GM12872 (cell line): Measurements from ENCODE around the gene ZBTB7B.

Experiments used
- TF ChIP-seq, protein P1 (sequence below): IDR thresholded peaks from 3 replicates; pipeline ENCODE4 v1.5.1; 2011; ENCODE audit warnings: low read depth, mild to moderate bottlenecking, low read length, moderate library complexity; ENCODE audit not compliant: insufficient read depth

Gene ZBTB7B

DNA sequence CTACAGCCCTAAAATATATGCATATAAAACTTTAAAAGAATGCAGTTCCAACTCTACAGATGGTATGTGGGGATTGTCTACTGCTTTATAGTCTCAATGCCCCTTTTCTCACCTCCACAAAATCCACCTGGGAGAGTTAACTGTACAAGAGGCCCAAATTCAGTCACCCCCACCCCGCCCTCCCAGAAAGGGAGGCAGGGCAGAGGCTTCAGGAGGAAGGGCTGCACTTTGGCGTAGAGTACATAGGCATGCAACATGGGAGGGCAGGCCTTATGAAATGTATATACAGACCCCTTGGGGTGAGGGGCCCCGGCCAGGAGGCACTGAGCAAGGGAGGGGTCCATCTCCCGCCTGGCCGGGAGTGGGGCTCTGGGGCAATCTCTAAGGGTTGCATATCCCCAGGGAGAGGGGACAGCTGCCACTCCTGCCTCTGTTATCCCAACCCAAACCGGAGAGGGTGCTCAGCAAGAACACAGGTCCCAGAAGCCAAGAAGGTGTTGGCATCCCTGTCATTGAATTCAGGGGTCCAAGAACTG is 39.7 kb upstream of the ZBTB7B start:
- TF ChIP-seq, protein P1, sequence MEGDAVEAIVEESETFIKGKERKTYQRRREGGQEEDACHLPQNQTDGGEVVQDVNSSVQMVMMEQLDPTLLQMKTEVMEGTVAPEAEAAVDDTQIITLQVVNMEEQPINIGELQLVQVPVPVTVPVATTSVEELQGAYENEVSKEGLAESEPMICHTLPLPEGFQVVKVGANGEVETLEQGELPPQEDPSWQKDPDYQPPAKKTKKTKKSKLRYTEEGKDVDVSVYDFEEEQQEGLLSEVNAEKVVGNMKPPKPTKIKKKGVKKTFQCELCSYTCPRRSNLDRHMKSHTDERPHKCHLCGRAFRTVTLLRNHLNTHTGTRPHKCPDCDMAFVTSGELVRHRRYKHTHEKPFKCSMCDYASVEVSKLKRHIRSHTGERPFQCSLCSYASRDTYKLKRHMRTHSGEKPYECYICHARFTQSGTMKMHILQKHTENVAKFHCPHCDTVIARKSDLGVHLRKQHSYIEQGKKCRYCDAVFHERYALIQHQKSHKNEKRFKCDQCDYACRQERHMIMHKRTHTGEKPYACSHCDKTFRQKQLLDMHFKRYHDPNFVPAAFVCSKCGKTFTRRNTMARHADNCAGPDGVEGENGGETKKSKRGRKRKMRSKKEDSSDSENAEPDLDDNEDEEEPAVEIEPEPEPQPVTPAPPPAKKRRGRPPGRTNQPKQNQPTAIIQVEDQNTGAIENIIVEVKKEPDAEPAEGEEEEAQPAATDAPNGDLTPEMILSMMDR, result no peak

DNA sequence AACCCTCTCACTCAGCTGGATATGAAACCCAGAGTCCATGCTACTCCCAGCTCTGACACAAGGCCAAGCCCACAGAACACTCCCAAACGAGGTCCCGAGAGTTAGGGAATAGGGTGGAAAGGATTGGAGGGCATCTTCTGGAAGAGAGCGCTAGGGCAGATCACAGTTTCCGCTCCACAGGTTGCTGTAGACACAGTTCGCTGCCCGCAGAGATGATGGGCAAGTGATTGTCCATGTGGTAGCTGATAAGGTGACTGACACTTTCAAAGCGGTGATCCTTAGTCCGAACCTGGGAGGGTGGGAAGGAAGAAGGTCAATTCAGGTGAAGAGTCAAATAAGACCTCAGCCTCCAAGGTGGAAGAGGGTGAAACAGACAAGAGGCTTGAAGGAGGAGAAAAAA is 39.0 kb upstream of the ZBTB7B start:
- TF ChIP-seq, protein P1, result no peak

DNA sequence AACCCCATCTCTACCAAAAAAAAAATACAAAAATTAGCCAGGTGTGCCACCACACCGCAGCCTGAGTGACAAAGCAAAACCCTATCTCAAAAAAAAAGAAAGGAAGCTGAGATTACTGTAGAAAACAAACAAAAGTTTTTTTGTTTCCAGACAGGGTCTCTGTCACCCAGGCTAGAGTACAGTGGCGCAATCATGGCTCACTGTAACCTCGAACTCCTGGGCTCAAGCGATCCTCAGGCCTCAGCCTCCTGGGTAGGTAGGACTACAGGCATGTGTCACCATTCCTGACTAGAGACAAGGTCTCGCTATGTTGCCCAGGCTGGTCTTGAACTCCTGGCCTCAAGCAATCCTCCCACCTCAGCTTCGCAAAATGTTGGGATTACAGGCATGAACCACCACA is 38.2 kb upstream of the ZBTB7B start:
- TF ChIP-seq, protein P1, result no peak

DNA sequence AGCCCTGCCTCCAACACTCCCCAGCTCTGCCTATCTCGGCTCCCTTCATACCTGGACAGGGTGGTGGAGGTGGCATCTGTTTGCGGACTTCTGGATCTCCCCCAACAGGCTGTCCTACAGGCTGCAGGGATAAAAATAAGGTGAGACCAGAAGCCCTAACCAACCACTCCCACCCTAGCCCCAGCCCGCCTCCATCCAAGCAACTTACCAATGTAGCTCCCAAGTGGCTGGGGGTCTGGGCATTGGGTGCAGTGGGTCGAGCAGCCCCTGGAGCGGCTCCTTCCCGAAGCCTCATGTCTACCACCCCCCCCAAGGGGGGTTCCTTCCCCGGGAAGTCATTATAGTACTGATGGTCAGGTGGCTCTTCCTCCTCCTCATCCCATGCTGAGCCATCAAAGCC is 36.5 kb upstream of the ZBTB7B start:
- TF ChIP-seq, protein P1, result no peak

DNA sequence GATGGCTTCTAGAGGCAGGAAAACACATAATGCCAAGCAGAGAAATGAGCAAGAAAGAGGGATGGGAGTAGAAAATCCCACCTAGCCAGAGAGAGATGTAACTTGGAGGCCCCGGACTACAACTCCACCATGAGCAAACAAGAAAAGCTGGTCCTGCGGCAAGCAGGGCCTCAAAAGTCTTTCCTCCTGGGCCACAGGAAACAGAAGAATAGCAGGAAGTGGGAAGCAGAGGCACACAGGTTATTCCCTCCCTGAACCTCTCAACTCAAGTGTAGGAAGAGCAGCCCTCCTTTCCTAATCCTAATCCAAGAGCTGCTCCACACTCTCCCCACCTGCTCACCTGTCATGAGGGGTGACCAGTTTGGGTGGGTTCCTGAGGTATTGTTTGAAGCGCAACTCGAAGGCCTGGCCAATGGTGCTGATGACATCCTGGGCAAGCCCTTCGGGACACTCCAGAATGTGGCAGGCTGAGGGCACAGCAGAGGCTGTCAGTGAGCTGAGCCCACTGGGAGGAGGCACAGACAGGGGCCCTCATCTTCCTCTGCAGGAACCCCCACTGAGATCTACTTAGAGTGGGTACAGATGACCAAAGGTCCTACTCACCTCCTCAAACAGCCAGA is 35.2 kb upstream of the ZBTB7B start:
- TF ChIP-seq, protein P1, result no peak

DNA sequence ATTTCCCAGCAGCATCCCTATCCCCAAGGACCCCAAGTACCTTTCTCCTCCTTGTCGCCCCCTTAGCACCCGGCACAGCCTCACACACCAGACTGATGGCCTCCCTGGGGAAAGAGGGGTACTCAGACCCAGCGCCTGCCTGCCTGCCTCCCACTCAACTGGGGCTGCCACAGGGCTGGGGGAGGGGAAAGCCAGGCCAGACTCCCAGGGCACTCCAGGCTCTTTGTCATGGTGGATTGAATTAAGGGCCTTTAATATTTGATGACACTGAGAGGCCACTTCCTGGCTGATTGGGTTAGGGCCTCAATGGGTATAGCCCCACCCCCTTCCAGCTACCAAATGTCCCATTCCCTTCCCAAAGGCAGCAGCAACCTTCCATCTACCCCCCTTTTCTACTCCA is 33.9 kb upstream of the ZBTB7B start:
- TF ChIP-seq, protein P1, result no peak

DNA sequence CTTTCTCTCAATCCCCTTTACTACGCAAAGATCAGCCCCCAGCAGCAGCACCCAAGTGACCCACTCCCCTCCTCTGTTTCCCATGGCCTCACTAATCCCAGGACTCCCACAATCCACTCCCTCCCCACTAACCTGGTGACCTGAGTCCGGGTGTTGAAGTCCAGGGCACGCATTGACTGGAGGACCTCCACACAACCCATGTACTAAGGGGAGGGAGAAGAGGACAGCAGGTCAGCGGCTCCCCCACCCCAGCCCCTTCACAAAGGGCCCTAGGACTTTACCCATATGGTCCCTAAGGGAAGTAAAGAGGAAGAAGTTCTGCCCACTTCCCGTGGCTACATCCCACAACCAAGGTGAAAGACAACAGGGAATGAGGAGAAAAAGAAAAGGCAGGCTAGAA is 33.4 kb upstream of the ZBTB7B start:
- TF ChIP-seq, protein P1, result no peak
